GM12878 (cell line): Measurements from ENCODE around the gene MYH9. TPM values are rescaled to one million over a fixed set of nuclear protein-coding genes. Genes with fewer than 3 reads are reported as not detected.

ENCODE experiments used
- ATAC-seq: fragments of 200-7000 bp; cut with Tn5 transposase; 3 replicates; pipeline ENCODE4 v1.9.1; 2020; ENCODE audit warnings: mild to moderate bottlenecking, moderate library complexity
- BruUV-seq: library from RNA; stranded (reverse); fragments of 400-500 nt; replicated peaks from 2 replicates; lab custom pipeline; 2021; lab: Mats Ljungman, UMichigan
- CTCF ChIA-PET: fragments of 300-600 bp; sonication (Branson Sonifier 250); formaldehyde crosslinking; extraction: SDS; loops from one replicate; lab custom pipeline; 2021; ENCODE audit warnings: inconsistent platforms; lab: Yijun Ruan, JAX
- POLR2A ChIA-PET: fragments of 350-600 bp; formaldehyde crosslinking; extraction: SDS; loops from one replicate; lab custom pipeline; 2021; ENCODE audit warnings: inconsistent platforms; lab: Charles Lee
- RAD21 ChIA-PET: fragments of 300-600 bp; sonication (Branson Sonifier 250); formaldehyde crosslinking; loops from one replicate; lab custom pipeline; 2023; ENCODE audit warnings: antibody characterized with exemption; ENCODE audit not compliant: unreplicated experiment; lab: Charles Lee
- SMC1A ChIA-PET: fragments of 300-600 bp; sonication (Branson Sonifier 250); formaldehyde crosslinking; loops from one replicate; lab custom pipeline; 2023; ENCODE audit not compliant: unreplicated experiment, uncharacterized antibody; lab: Charles Lee
- DNase-seq: peaks from one replicate; pipeline ENCODE4 v3.0.0-alpha.2; 2011; ENCODE audit warnings: low read depth, low spot score
- FAIRE-seq: peaks from 3 replicates; lab custom pipeline; 2011; peaks lifted over from hg19 to GRCh38; lab: Jason Lieb, UNC
- H2AFZ ChIP-seq: 2 replicates; pipeline ENCODE4 v1.6.0; 2011; ENCODE audit warnings: low read depth, low read length, control low read depth; ENCODE audit not compliant: control insufficient read depth
- H3K27ac ChIP-seq: 2 replicates; pipeline ENCODE4 v1.5.1; 2011; ENCODE audit warnings: control low read depth; ENCODE audit not compliant: control insufficient read depth, insufficient read depth
- H3K27me3 ChIP-seq, 2 experiments: replicated peaks in 1 of 2; 2 replicates each; pipeline versions ENCODE4 v1.6.0 to v1.6.1; 2011; ENCODE audit warnings: low read length in 1 of 2; ENCODE audit not compliant: control insufficient read depth in 2 of 2, insufficient read depth in 2 of 2
- H3K36me3 ChIP-seq, 2 experiments: 2 replicates each; pipeline ENCODE4 v1.5.1; 2011; ENCODE audit warnings: low read length in 1 of 2; ENCODE audit not compliant: control insufficient read depth in 2 of 2, insufficient read depth in 2 of 2
- H3K4me1 ChIP-seq: 2 replicates; pipeline ENCODE4 v1.6.1; 2011; ENCODE audit warnings: mild to moderate bottlenecking, low read length, moderate library complexity, mixed read lengths; ENCODE audit not compliant: control insufficient read depth, insufficient read depth
- H3K4me2 ChIP-seq: 2 replicates; pipeline ENCODE4 v1.6.0; 2011; ENCODE audit warnings: control low read depth; ENCODE audit not compliant: control insufficient read depth, insufficient read depth
- H3K4me3 ChIP-seq: fragments of 200-600 bp; sonication (generic); 2 replicates; pipeline ENCODE4 v1.5.1; 2016
- H3K79me2 ChIP-seq: 2 replicates; pipeline ENCODE4 v1.6.0; 2011; ENCODE audit warnings: low read length; ENCODE audit not compliant: control insufficient read depth, insufficient read depth
- H3K9ac ChIP-seq: 2 replicates; pipeline ENCODE4 v1.8.0; 2011; ENCODE audit warnings: low read length, control low read depth, mixed read lengths; ENCODE audit not compliant: control insufficient read depth, insufficient read depth
- H3K9me3 ChIP-seq: replicated peaks from 3 replicates; pipeline ENCODE4 v1.5.1; 2011; ENCODE audit warnings: mild to moderate bottlenecking, low read length; ENCODE audit not compliant: control insufficient read depth, insufficient read depth
- H4K20me1 ChIP-seq: 2 replicates; pipeline ENCODE4 v1.6.0; 2011; ENCODE audit not compliant: control insufficient read depth, insufficient read depth
- BCL11A ChIP-seq: IDR thresholded peaks from 2 replicates; pipeline ENCODE4 v1.6.1; 2011; ENCODE audit warnings: low read depth, low read length
- BCL3 ChIP-seq: IDR thresholded peaks from 2 replicates; pipeline ENCODE4 v1.6.1; 2011; ENCODE audit warnings: borderline replicate concordance, low read depth, mild to moderate bottlenecking, moderate library complexity, low read length; ENCODE audit not compliant: insufficient read depth, poor library complexity, severe bottlenecking
- BMI1 ChIP-seq: fragments of 450-650 bp; IDR thresholded peaks from 2 replicates; pipeline ENCODE4 v1.6.1; 2016; ENCODE audit warnings: mild to moderate bottlenecking, moderate library complexity, borderline replicate concordance
- BRCA1 ChIP-seq: IDR thresholded peaks from 2 replicates; pipeline ENCODE4 v1.6.1; 2011; ENCODE audit warnings: low read depth, low read length, improper control_type of control experiment
- CBFB ChIP-seq: IDR thresholded peaks from 2 replicates; pipeline ENCODE4 v1.6.1; 2016; ENCODE audit warnings: antibody characterized with exemption, low read depth
- CHD2 ChIP-seq: IDR thresholded peaks from 2 replicates; pipeline ENCODE4 v1.6.1; 2011; ENCODE audit warnings: low read depth, low read length, improper control_type of control experiment, borderline replicate concordance
- CUX1 ChIP-seq: IDR thresholded peaks from 2 replicates; pipeline ENCODE4 v1.6.1; 2012; ENCODE audit warnings: improper control_type of control experiment, low read depth, low read length; ENCODE audit not compliant: insufficient replicate concordance
- DPF2 ChIP-seq: fragments of 450-650 bp; IDR thresholded peaks from 2 replicates; pipeline ENCODE4 v1.6.1; 2017; ENCODE audit warnings: mild to moderate bottlenecking
- MTA2 ChIP-seq: fragments of 450-650 bp; IDR thresholded peaks from 2 replicates; pipeline ENCODE4 v1.6.1; 2016; ENCODE audit warnings: low read depth, mild to moderate bottlenecking, moderate library complexity
- NBN ChIP-seq: fragments of 450-650 bp; IDR thresholded peaks from 2 replicates; pipeline ENCODE4 v1.6.1; 2016
- PML ChIP-seq: IDR thresholded peaks from 2 replicates; pipeline ENCODE4 v1.6.1; 2012; ENCODE audit warnings: low read length, inconsistent platforms
- RAD21 ChIP-seq: IDR thresholded peaks from 2 replicates; pipeline ENCODE4 v1.6.1; 2011; ENCODE audit warnings: mild to moderate bottlenecking, low read depth, low read length, moderate library complexity; ENCODE audit not compliant: insufficient read depth
- RB1 ChIP-seq: fragments of 450-650 bp; formaldehyde crosslinking; IDR thresholded peaks from 2 replicates; pipeline ENCODE4 v1.6.1; 2017; ENCODE audit warnings: mild to moderate bottlenecking, borderline replicate concordance
- RUNX3 ChIP-seq: IDR thresholded peaks from 2 replicates; pipeline ENCODE4 v1.6.1; 2012; ENCODE audit warnings: low read length, inconsistent platforms
- SMC3 ChIP-seq: IDR thresholded peaks from 2 replicates; pipeline ENCODE4 v1.6.1; 2011; ENCODE audit warnings: low read length, improper control_type of control experiment, borderline replicate concordance
- SREBF2 ChIP-seq: IDR thresholded peaks from 2 replicates; pipeline ENCODE4 v1.6.1; 2012; ENCODE audit warnings: mild to moderate bottlenecking, low read length
- WGBS: methylation state at CpG from one replicate; pipeline ENCODE4 v1.1.6; 2016; ENCODE audit warnings: low lambda C conversion rate; ENCODE audit not compliant: insufficient replicate concordance, insufficient coverage; ENCODE audit errors: missing lambda C conversion rate; 5-methylcytosine and 5-hydroxymethylcytosine counted together
- in situ Hi-C: fragments of 300-500 bp; cut with MboI; formaldehyde crosslinking; loops from 9 replicates; pipeline ENCODE4 v1.14.3; 2018; ENCODE audit warnings: mixed read lengths
- intact Hi-C: fragments of 100-400 bp; cut with micrococcal nuclease; formaldehyde crosslinking; loops from one replicate; pipeline ENCODE4 v1.14.2; 2022; ENCODE audit not compliant: unreplicated experiment
- polyA plus RNA-seq, 11 experiments: library from polyadenylated mRNA; depleted of rRNA in 4 of 11; unstranded in 6 of 11; stranded (reverse) in 5 of 11; fragments of >200 nt; fragmentation: Nextera tagmentation in 4 of 11; fragmentation: Illumina TruSeq in 1 of 11; extraction: Ambion mirVana in 4 of 11; extraction: Trizol in 1 of 11; gene quantifications; 1 replicate in 1 of 11; 2 replicates in 10 of 11; pipeline versions ENCODE4 v1.2.1 to v1.2.3, GENCODE V29; 2011 to 2016; ENCODE audit warnings: inconsistent platforms in 2 of 11, missing spikeins in 2 of 11, low read depth in 1 of 11
- total RNA-seq, 4 experiments: library from RNA; depleted of rRNA in 3 of 4; stranded (reverse); fragments of >200 nt in 3 of 4; fragmentation: Illumina TruSeq in 1 of 4; extraction: Trizol in 1 of 4; gene quantifications; 2 replicates each; pipeline versions ENCODE4 v1.2.1 to v1.2.3, GENCODE V29; 2013 to 2021

MYH9 gene
- total and polyA plus RNA-seq, 10 of the 15 experiments (the other 5 are each of a cell fraction or from before 2014, with no cell fraction given): 5.1 to 525 (median 145) TPM

GRCh38 chr22:36279219-36279666 is 108.5 kb downstream of the MYH9 start (continued):
- TF ChIP-seq PML: no peak
- TF ChIP-seq RB1: no peak

- H3K4me2 ChIP-seq: peak overlapping the region; percentile 42; the same call in 1 of the 2 replicates
- no peak overlapping the region for H3K9ac ChIP-seq
- no peak overlapping the region for H2AFZ ChIP-seq
- no peaks in the 10 kb centered on the region for H3K9me3 ChIP-seq
- no peak overlapping the region for H3K4me3 ChIP-seq
- peak; percentile 93 for ATAC-seq
- ChIA-PET RAD21 (interaction anchor here (0.7 to 2.5 kb wide), 12 partner anchors 21 to 209 kb away, joined by 3 to 19 read pairs (median 3); no protein-coding TSS in a partner anchor), CTCF (interaction anchor here (0.7 to 5.4 kb wide), 35 partner anchors 10 to 213 kb away, joined by 3 to 94 read pairs (median 4); partner anchors contain the start of genes APOL1 and APOL2), POLR2A (no interaction called here), SMC1A (interaction anchor here (0.8 to 2.4 kb wide), 16 partner anchors 11 to 209 kb away, joined by 3 to 14 read pairs (median 5); partner anchors contain the start of gene APOL2)
- peaks cover 3 to 12% of the 10 kb centered on the region in 2 experiments for H3K36me3 ChIP-seq
- WGBS: 30% methylated on average over 18 of the region's 18 CpGs
- H3K79me2 ChIP-seq: no peaks in the 10 kb centered on the region
- no peaks in the 10 kb centered on the region for H3K27me3 ChIP-seq
- no peak overlapping the region for H3K27ac ChIP-seq
- DNase-seq: no peak
- H4K20me1 ChIP-seq: no peaks in the 10 kb centered on the region
- peak; percentile 80 for FAIRE-seq
- H3K4me1 ChIP-seq: peaks cover 6% of the 10 kb centered on the region
- no TSS peak for BruUV-seq
- intact Hi-C loops (loop anchor here (2.0 to 5.0 kb wide), 2 partner anchors 40 to 81 kb away; partner anchors contain the start of gene APOL2), in situ Hi-C loops (no loop called here)
- TF ChIP-seq DPF2: no peak
- no peak for TF ChIP-seq CUX1
- TF ChIP-seq CHD2: 0 out of 2 replicates have a peak, but pooled peaks have one; percentile 5
- no peak for TF ChIP-seq MTA2
- peak; percentile 54 for TF ChIP-seq BCL3
- TF ChIP-seq RAD21: peak; percentile 64
- TF ChIP-seq PML: peak; percentile 34; the same call in 1 of the 2 replicates
- TF ChIP-seq SMC3: peak; percentile 73
- no peak for TF ChIP-seq BRCA1
- TF ChIP-seq RUNX3: peak; percentile 76
- peak; percentile 72; the same call in 1 of the 2 replicates for TF ChIP-seq CBFB
- TF ChIP-seq BCL11A: no peak
- TF ChIP-seq SREBF2: no peak
- TF ChIP-seq BMI1: no peak
- TF ChIP-seq NBN: 0 out of 2 replicates have a peak, but pooled peaks have one; percentile 35
These were observed 110.1 kb downstream of the MYH9 start for GRCh38 chr22:36277482-36278291.
